Kidney glomerular epithelial cell (primary cell): ENCODE results near the gene STRIP2.
"Not testable (repeated sequence)": the region's sequence is repeated elsewhere in the genome, so short reads cannot be mapped to it uniquely, and the experiment has no call there.

Source experiments
- DNase-seq: peaks from one replicate; lab custom pipeline; 2025; lab: John Stamatoyannopoulos, UW

Gene STRIP2

GRCh38 chr7:129433847-129434674 is at the start of gene STRIP2:
TSS of gene STRIP2 (plus strand) at chr7:129434432. CDS start at chr7:129434473, 41 bp downstream.
- DNase-seq: peak; percentile 75

- DNase-seq: no peak
These were observed 49.1 kb upstream of the STRIP2 start for GRCh38 chr7:129385116-129385515.

DNA sequence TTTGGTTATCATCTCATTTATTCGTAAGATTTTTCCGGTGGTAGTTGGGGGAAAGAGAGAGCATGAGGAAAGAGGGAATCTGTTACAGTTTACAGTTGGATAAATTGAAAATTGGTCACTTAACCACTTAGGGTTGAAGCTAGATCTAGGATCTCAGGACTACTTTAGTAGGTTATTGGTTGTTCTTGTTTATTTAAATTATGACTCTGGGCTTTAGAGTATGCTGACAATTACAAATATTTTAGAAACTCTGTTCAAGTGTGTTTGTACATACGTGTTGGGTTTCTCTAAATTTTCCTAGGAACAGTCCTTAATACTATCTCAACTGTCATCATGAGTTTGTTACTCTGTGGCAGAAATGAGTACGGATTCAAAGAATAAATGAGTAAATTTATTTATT is 48.6 kb upstream of the STRIP2 start:
- no peak for DNase-seq

GRCh38 chr7:129386506-129386905 is 47.7 kb upstream of the STRIP2 start:
- no peak for DNase-seq

DNA sequence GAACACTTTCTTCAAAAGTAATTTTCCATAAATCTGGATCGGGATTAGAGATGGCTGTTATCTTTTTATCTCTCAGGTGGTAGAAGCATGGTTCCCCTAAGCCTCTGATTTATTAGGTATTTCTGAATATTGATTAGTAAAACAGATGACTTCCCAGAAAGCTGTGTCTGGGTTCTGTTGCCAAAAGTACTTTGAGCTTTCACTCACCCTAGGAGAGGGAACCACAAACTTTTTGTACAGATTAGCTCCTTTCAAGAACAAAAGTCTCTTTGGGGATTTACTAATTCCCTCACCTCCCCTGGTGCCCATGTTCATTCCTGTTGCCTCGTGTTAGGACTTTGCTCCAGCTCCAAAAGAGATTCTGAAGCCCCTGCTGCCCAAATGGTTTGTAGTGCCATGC is 46.7 kb upstream of the STRIP2 start:
- no peak for DNase-seq

DNA sequence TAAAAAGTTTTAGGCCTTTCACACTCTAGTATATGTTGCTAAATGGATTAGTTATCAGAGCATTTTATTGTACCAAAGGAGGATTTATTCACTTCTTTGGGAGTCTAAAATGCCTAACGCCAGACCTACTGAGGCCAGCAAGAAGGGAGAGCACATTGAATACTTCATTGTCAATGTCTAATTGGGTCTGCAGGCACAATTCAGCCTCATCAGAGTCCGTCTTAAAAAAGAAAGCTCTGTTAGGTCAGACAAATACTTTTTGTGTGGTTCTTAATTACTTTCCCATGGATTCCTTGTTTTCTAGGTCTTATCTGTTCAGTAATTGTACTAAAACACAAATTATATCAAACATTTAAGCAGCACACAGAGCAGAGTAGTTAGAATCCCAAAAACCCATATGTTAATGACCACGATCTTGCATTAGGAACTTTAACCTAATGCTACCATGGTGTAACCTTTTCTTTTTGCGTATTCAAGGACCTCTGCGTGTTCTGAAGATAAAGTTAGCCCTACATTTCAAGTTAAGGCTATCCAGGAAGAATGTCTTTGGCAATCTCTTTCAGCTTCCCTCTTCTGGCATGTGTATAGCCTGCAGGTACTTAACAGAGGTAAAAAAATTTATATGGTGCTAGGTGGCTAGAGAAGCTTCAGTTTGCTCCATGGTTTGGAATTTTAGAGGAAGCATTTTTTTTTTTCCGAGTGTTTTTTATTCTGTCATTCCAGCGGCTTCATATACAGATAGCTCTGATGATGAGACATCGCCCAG is 45.7 kb upstream of the STRIP2 start:
- DNase-seq: no peak

GRCh38 chr7:129389829-129390228 is 44.4 kb upstream of the STRIP2 start:
- no peak for DNase-seq

DNA sequence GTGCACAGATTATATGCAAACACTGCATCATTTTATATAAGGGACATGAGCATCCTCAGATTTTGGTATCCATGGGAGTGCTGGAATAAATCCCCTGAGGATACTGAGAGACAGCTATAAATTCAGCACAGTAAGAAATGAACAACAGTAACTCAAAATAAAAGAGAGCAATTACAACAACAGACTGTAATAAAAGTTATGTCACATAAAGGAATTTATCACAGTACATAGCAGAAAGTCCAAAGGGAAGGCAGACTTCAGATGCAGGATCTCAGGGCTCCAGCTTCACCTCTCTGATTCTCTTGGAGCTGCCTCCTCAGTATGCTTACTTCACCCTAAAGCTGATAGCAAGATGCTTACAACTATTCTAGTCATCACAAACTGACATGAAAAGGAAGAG is 43.9 kb upstream of the STRIP2 start:
- no peak for DNase-seq

GRCh38 chr7:129391546-129392171 is 42.6 kb upstream of the STRIP2 start:
- no peak for DNase-seq

DNA sequence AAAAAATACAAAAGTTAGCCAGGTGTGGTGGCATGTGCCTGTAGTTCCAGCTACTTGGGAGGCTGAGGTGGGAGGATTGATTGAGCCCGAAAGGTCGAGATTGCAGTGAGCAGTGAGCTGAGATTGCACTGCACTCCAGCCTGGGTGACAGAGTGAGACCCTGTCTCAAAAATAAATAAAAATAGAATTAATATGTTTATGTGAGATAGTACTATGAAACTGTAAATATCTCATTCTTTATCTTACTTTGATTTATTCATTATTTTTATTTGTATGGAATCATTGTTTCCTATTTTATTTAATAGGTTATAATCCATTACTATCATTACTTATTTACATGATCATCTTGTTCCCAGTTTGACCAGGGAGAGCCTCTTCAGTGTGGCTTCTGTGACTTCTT is 41.0 kb upstream of the STRIP2 start:
- DNase-seq: no peak

DNA sequence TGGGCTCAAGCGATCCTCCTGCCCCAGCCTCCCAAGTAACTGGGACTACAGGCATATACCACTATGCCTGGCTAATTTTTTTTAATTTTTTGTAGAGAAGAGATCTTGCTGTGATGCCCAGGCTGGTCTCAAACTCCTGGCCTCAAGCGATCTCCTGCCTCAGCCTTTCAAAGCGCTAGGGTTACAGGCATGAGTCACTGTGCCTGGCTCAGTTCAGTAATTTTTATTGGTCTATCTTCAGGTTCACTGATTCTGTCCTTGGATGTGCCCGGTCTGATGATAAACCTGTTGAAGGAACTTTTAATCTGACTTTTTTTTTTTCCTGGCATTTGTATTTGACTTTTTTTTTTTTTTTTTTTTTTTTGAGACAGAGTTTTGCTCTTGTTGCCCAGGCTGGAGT is 40.1 kb upstream of the STRIP2 start:
- no peak for DNase-seq

- DNase-seq: no peak
These were observed 39.0 kb upstream of the STRIP2 start for GRCh38 chr7:129394982-129395914.

GRCh38 chr7:129401228-129401966 is 32.8 kb upstream of the STRIP2 start:
- DNase-seq: no peak

GRCh38 chr7:129401967-129402860 is 32.0 kb upstream of the STRIP2 start:
- no peak for DNase-seq

DNA sequence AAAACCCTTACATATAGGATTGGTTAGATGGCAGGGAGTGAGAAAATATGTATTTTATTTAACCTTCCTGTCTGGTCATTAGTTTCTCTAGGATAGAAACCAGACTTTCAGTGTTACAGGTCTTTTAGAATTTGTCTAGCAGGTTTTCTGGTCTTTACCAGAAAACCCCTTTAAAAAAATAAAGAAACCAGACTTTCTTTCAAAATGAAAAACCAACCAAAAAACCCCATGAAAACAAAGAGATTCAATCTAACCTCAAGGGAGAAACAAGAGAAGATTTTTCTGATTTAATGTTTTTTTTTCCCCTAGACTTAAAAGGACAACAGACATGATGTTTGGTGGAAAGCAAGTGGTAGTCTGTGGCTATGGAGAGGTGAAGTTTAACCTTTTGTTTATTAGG is 28.7 kb upstream of the STRIP2 start:
- no peak for DNase-seq

GRCh38 chr7:129410238-129410637 is 24.0 kb upstream of the STRIP2 start:
- not testable (repeated sequence) for DNase-seq

DNA sequence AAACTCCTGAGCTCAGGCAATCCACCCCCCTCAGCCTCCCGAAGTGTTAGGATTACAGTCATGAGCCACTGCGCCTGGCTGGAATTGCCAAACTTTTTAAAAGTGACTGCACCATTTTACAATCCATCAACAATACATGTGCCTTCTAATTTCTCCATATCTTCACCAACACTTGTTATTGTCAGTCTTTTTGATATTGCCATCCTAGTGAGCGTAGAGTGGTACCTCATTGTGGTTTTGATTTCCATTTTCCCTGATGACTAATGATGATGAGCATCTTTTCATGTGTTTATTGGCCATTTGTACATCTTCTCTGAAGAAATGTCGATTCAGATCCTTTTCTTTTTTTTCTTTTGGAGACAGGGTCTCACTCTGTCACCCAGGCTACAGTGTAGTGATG is 21.7 kb upstream of the STRIP2 start:
- no peak for DNase-seq

GRCh38 chr7:129417073-129417472 is 17.2 kb upstream of the STRIP2 start:
- DNase-seq: no peak

GRCh38 chr7:129421717-129422250 is 12.4 kb upstream of the STRIP2 start:
- DNase-seq: no peak

- DNase-seq: no peak
These were observed 11.5 kb upstream of the STRIP2 start for GRCh38 chr7:129422727-129423126.
